ENCODE results near the gene ZNF341. TPM values are rescaled to one million over a fixed set of nuclear protein-coding genes. Genes with fewer than 3 reads are reported as not detected.
A peak's percentile ranks its signal among the peaks of the same experiment; 100 is the strongest.

Gene ZNF341
- total and polyA plus RNA-seq, 2 donors (not counting 1 experiment from before 2014, with no cell fraction given): 9.1 to 10.9 TPM

- ATAC-seq (ENCODE audit: low read depth) (no peak), DNase-seq (no peak)
- H3K27me3 ChIP-seq (replicated peaks in 1 of 4; ENCODE audit: control extremely low read depth in 1 of 4, control insufficient read depth in 3 of 4, insufficient read depth in 4 of 4, low read length in 3 of 4): no peaks in the 10 kb centered on the region
- no peak overlapping the region for H3K27ac ChIP-seq (ENCODE audit: low read length in 2 of 2)
- CTCF ChIA-PET: interaction anchor here (0.6 to 4.3 kb wide), 15 partner anchors 8 to 282 kb away, joined by 3 to 25 read pairs (median 6); partner anchors contain the start of gene CHMP4B
- POLR2A ChIA-PET: no interaction called here
- peaks cover 9% of the 10 kb centered on the region for H3K4me1 Mint-ChIP-seq
- no peak for TF ChIP-seq EZH2 (IDR thresholded peaks at IDR 0.05; ENCODE audit: borderline replicate concordance, insufficient read depth, low read depth, low read length, poor library complexity, severe bottlenecking)
- TF ChIP-seq, protein P1, sequence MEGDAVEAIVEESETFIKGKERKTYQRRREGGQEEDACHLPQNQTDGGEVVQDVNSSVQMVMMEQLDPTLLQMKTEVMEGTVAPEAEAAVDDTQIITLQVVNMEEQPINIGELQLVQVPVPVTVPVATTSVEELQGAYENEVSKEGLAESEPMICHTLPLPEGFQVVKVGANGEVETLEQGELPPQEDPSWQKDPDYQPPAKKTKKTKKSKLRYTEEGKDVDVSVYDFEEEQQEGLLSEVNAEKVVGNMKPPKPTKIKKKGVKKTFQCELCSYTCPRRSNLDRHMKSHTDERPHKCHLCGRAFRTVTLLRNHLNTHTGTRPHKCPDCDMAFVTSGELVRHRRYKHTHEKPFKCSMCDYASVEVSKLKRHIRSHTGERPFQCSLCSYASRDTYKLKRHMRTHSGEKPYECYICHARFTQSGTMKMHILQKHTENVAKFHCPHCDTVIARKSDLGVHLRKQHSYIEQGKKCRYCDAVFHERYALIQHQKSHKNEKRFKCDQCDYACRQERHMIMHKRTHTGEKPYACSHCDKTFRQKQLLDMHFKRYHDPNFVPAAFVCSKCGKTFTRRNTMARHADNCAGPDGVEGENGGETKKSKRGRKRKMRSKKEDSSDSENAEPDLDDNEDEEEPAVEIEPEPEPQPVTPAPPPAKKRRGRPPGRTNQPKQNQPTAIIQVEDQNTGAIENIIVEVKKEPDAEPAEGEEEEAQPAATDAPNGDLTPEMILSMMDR (IDR thresholded peaks at IDR 0.05): no peak
- peaks cover 0 to 3% of the 10 kb centered on the region in 2 experiments for H3K36me3 ChIP-seq (replicated peaks in 1 of 2; ENCODE audit: control extremely low read depth in 1 of 2, control insufficient read depth in 1 of 2, extremely low read depth in 1 of 2, insufficient read depth in 2 of 2, low read length in 1 of 2)
- no peaks in the 10 kb centered on the region for H3K79me2 ChIP-seq (ENCODE audit: control insufficient read depth, insufficient read depth, low read length)
- H3K9me3 Mint-ChIP-seq (ENCODE audit: insufficient read depth): no peaks in the 10 kb centered on the region
- 51% methylated on average over 7 of the region's 21 CpGs for WGBS (ENCODE audit: insufficient coverage)
- no peaks in the 10 kb centered on the region for H3K27me3 Mint-ChIP-seq
- H3K9ac ChIP-seq (ENCODE audit: low read length): no peak overlapping the region
- no peak overlapping the region for H2AFZ ChIP-seq (ENCODE audit: insufficient read depth, low read depth, low read length, poor library complexity, severe bottlenecking)
- no peaks in the 10 kb centered on the region for H3K9me3 ChIP-seq (ENCODE audit: control extremely low read depth in 1 of 3, control insufficient read depth in 2 of 3, insufficient read depth in 1 of 3, low read length in 2 of 3)
- peaks cover 0 to 3% of the 10 kb centered on the region in 2 donors for H3K4me1 ChIP-seq (ENCODE audit: control insufficient read depth in 2 of 2, insufficient read depth in 2 of 2, low read length in 2 of 2)
- H4K20me1 ChIP-seq (ENCODE audit: control insufficient read depth, insufficient read depth, low read length, poor library complexity, severe bottlenecking): no peaks in the 10 kb centered on the region
- H3K4me2 ChIP-seq (replicated peaks; ENCODE audit: low read depth, low read length, poor library complexity, severe bottlenecking): no peak overlapping the region
- H3K4me3 Mint-ChIP-seq: no peak overlapping the region
- peak overlapping the region; percentile 20 for H3K27ac Mint-ChIP-seq
- H3K4me3 ChIP-seq (ENCODE audit: control extremely low read depth in 1 of 5, extremely low read depth in 1 of 5, insufficient read depth in 1 of 5, low read depth in 2 of 5, low read length in 4 of 5): no peak overlapping the region
- intact Hi-C loops (cut with micrococcal nuclease): loop anchor here (2.0 kb wide), 1 partner anchor 14 kb away; no protein-coding TSS in a partner anchor
Measured at GRCh38 chr20:33793011-33793931, 61.5 kb downstream of the ZNF341 start.
